A549 (cell line): ENCODE measurements around the gene WNT7A. TPM values are rescaled to one million over a fixed set of nuclear protein-coding genes. Genes with fewer than 3 reads are reported as not detected.

Experiments
- ATAC-seq, 2 experiments: fragments of 200-7000 bp in 1 of 2; fragments of >200 bp in 1 of 2; cut with Nextera tagmentation in 1 of 2; cut with Tn5 transposase in 1 of 2; 3 replicates each; pipeline versions ENCODE4 v1.8.0 to v1.9.1; 2018 to 2020; ENCODE audit warnings: mild to moderate bottlenecking in 1 of 2, moderate library complexity in 1 of 2
- CTCF ChIA-PET: fragments of 300-600 bp; sonication (Branson Sonifier 250); formaldehyde crosslinking; extraction: SDS; loops from one replicate; lab custom pipeline; 2021; ENCODE audit warnings: antibody characterized with exemption, inconsistent platforms; lab: Yijun Ruan, JAX
- POLR2A ChIA-PET: fragments of 350-600 bp; formaldehyde crosslinking; extraction: SDS; loops from one replicate; lab custom pipeline; 2021; ENCODE audit warnings: antibody characterized with exemption, inconsistent platforms; lab: Yijun Ruan, JAX
- DNase-seq, 2 experiments: peaks; one replicate each; pipeline versions ENCODE4 v3.0.0 to v3.0.0-alpha.2; 2011 to 2016; ENCODE audit warnings: low read depth in 1 of 2, low spot score in 1 of 2
- FAIRE-seq: peaks from 2 replicates; lab custom pipeline; 2011; peaks lifted over from hg19 to GRCh38; lab: Jason Lieb, UNC
- H3K27ac ChIP-seq, 2 experiments: fragments of >200 bp; sonication (Bioruptor Twin); formaldehyde crosslinking; 3 replicates each; pipeline ENCODE4 v1.5.1; 2016 to 2017
- H3K4me1 ChIP-seq: fragments of >200 bp; sonication (Bioruptor Twin); formaldehyde crosslinking; 3 replicates; pipeline ENCODE4 v1.6.1; 2016
- H3K4me2 ChIP-seq: fragments of >200 bp; sonication (Bioruptor Twin); formaldehyde crosslinking; 3 replicates; pipeline ENCODE4 v1.6.1; 2016
- H3K4me3 ChIP-seq: fragments of >200 bp; sonication (Bioruptor Twin); formaldehyde crosslinking; 3 replicates; pipeline ENCODE4 v1.5.1; 2016
- H3K9me3 ChIP-seq: fragments of >200 bp; sonication (Bioruptor Twin); formaldehyde crosslinking; 3 replicates; pipeline ENCODE4 v1.6.1; 2016
- CBX8 ChIP-seq: fragments of 200-600 bp; sonication (generic); IDR thresholded peaks from 2 replicates; pipeline ENCODE4 v1.6.1; 2016
- CEBPB ChIP-seq, 2 experiments: fragments of >200 bp in 1 of 2; sonication (Bioruptor Twin) in 1 of 2; formaldehyde crosslinking in 1 of 2; IDR thresholded peaks; 2 replicates each; pipeline ENCODE4 v1.6.1; 2012 to 2016
- EHMT2 ChIP-seq: fragments of 200-600 bp; sonication (generic); IDR thresholded peaks from 2 replicates; pipeline ENCODE4 v1.6.1; 2016; ENCODE audit warnings: antibody characterized with exemption, low read depth, mild to moderate bottlenecking, moderate library complexity
- ESRRA ChIP-seq: fragments of 150-350 bp; IDR thresholded peaks from 2 replicates; pipeline ENCODE4 v1.6.1; 2014; ENCODE audit warnings: mild to moderate bottlenecking, low read length, borderline replicate concordance
- FOSB ChIP-seq: fragments of 250-450 bp; sonication (Bioruptor Pico); IDR thresholded peaks from 2 replicates; pipeline ENCODE4 v1.5.0; 2020; ENCODE audit warnings: mild to moderate bottlenecking, moderate library complexity
- FOSL2 ChIP-seq, 2 experiments: fragments of 450-650 bp in 1 of 2; fragments of >200 bp in 1 of 2; sonication (Bioruptor Twin) in 1 of 2; formaldehyde crosslinking; IDR thresholded peaks; 2 replicates each; pipeline versions ENCODE4 v1.5.0 to v1.6.1; 2016 to 2020; ENCODE audit warnings: mild to moderate bottlenecking in 1 of 2, moderate library complexity in 1 of 2
- FOXS1 ChIP-seq: fragments of 250-450 bp; sonication (Bioruptor Pico); IDR thresholded peaks from 2 replicates; pipeline ENCODE4 v1.5.0; 2020; ENCODE audit warnings: mild to moderate bottlenecking, moderate library complexity
- GATA3 ChIP-seq: IDR thresholded peaks from 2 replicates; pipeline ENCODE4 v1.6.1; 2012; ENCODE audit warnings: borderline replicate concordance
- HOXA7 ChIP-seq: fragments of 250-450 bp; sonication (Bioruptor Pico); IDR thresholded peaks from 2 replicates; pipeline ENCODE4 v1.5.0; 2020; ENCODE audit warnings: mild to moderate bottlenecking, moderate library complexity
- HOXB13 ChIP-seq: fragments of 250-450 bp; sonication (Bioruptor Pico); IDR thresholded peaks from 2 replicates; pipeline ENCODE4 v1.5.0; 2020; ENCODE audit warnings: low read depth, mild to moderate bottlenecking, moderate library complexity
- JUN ChIP-seq, 2 experiments: fragments of >200 bp; sonication (Bioruptor Twin); formaldehyde crosslinking; IDR thresholded peaks; 2 replicates in 1 of 2; 3 replicates in 1 of 2; pipeline ENCODE4 v1.6.1; 2016 to 2017
- KDM1A ChIP-seq: fragments of 200-600 bp; sonication (generic); IDR thresholded peaks from 2 replicates; pipeline ENCODE4 v1.6.1; 2016; ENCODE audit warnings: low read depth, mild to moderate bottlenecking
- MAFK ChIP-seq: fragments of 450-650 bp; IDR thresholded peaks from 2 replicates; pipeline ENCODE4 v1.6.1; 2014; ENCODE audit not compliant: partially characterized antibody
- MYC ChIP-seq: IDR thresholded peaks from 2 replicates; pipeline ENCODE4 v1.6.1; 2012; ENCODE audit warnings: mild to moderate bottlenecking, inconsistent platforms, low read length, improper control_type of control experiment, borderline replicate concordance
- NFE2L2 ChIP-seq: fragments of 150-350 bp; conservative IDR thresholded peaks from 2 replicates; pipeline ENCODE4 v1.6.1; 2014; ENCODE audit warnings: low read length
- NR3C1 ChIP-seq: fragments of >200 bp; sonication (Bioruptor Twin); formaldehyde crosslinking; IDR thresholded peaks from 3 replicates; pipeline ENCODE4 v1.6.1; 2017
- PHF8 ChIP-seq: fragments of 200-600 bp; sonication (generic); IDR thresholded peaks from 2 replicates; pipeline ENCODE4 v1.6.1; 2016; ENCODE audit warnings: low read depth, mild to moderate bottlenecking, antibody characterized with exemption, moderate library complexity, borderline replicate concordance
- POLR2A ChIP-seq: IDR thresholded peaks from 2 replicates; pipeline ENCODE4 v1.6.1; 2012; ENCODE audit warnings: mild to moderate bottlenecking, low read length
- RAD21 ChIP-seq, 2 experiments: fragments of >200 bp in 1 of 2; sonication (Bioruptor Twin) in 1 of 2; formaldehyde crosslinking in 1 of 2; IDR thresholded peaks in 1 of 2; conservative IDR thresholded peaks in 1 of 2; 2 replicates in 1 of 2; 3 replicates in 1 of 2; pipeline ENCODE4 v1.6.1; 2012 to 2018; ENCODE audit warnings: inconsistent platforms in 1 of 2
- RARB ChIP-seq: fragments of 250-450 bp; sonication (Bioruptor Pico); IDR thresholded peaks from 2 replicates; pipeline ENCODE4 v1.8.0; 2021; ENCODE audit warnings: mild to moderate bottlenecking, moderate library complexity
- RCOR1 ChIP-seq: fragments of 150-350 bp; IDR thresholded peaks from 2 replicates; pipeline ENCODE4 v1.6.1; 2014; ENCODE audit warnings: antibody characterized with exemption, low read length, low read depth
- SMC3 ChIP-seq: fragments of >200 bp; sonication (Bioruptor Twin); formaldehyde crosslinking; IDR thresholded peaks from 3 replicates; pipeline ENCODE4 v1.6.1; 2018; ENCODE audit warnings: inconsistent platforms
- TFCP2L1 ChIP-seq: fragments of 250-450 bp; sonication (Bioruptor Pico); IDR thresholded peaks from 2 replicates; pipeline ENCODE4 v1.5.0; 2021; ENCODE audit warnings: mild to moderate bottlenecking
- ZC3H11A ChIP-seq: fragments of 450-650 bp; IDR thresholded peaks from 2 replicates; pipeline ENCODE4 v1.6.1; 2014; ENCODE audit warnings: antibody characterized with exemption, mild to moderate bottlenecking
- ZSCAN20 ChIP-seq: fragments of 250-450 bp; sonication (Bioruptor Pico); IDR thresholded peaks from 2 replicates; pipeline ENCODE4 v1.8.0; 2022; ENCODE audit warnings: mild to moderate bottlenecking, moderate library complexity
- WGBS: methylation state at CpG from one replicate; pipeline ENCODE4 v1.1.6; 2017; ENCODE audit errors: missing lambda C conversion rate; 5-methylcytosine and 5-hydroxymethylcytosine counted together
- polyA plus RNA-seq, 4 experiments: library from polyadenylated mRNA; depleted of rRNA in 3 of 4; stranded (reverse); fragments of >200 nt; fragmentation: RNase III in 1 of 4; extraction: RNeasy Plus Mini Kit Qiagen cat#74134 plus additional on column Dnase treatment in 1 of 4; gene quantifications; 2 replicates in 3 of 4; 3 replicates in 1 of 4; pipeline ENCODE4 v1.2.3, GENCODE V29; 2011 to 2017
- TF ChIP-seq, protein P1 (sequence below): fragments of >200 bp; sonication (Bioruptor Twin); formaldehyde crosslinking; IDR thresholded peaks from 3 replicates; pipeline ENCODE4 v1.5.1; 2016
- TF ChIP-seq, protein P2 (sequence below): fragments of >200 bp; sonication (Bioruptor Twin); formaldehyde crosslinking; IDR thresholded peaks from 3 replicates; pipeline ENCODE4 v1.6.1; 2016
- TF ChIP-seq, protein P3 (sequence below): IDR thresholded peaks from 2 replicates; pipeline ENCODE4 v1.6.1; 2012
- TF ChIP-seq, protein P4 (sequence below): fragments of 200-600 bp; sonication (generic); IDR thresholded peaks from 2 replicates; pipeline ENCODE4 v1.6.1; 2016; ENCODE audit warnings: antibody characterized with exemption, mild to moderate bottlenecking, moderate library complexity

The WNT7A gene
- polyA plus RNA-seq, 2 of the 4 experiments (the other 2 are of a cell fraction), result 0.03 TPM

DNA sequence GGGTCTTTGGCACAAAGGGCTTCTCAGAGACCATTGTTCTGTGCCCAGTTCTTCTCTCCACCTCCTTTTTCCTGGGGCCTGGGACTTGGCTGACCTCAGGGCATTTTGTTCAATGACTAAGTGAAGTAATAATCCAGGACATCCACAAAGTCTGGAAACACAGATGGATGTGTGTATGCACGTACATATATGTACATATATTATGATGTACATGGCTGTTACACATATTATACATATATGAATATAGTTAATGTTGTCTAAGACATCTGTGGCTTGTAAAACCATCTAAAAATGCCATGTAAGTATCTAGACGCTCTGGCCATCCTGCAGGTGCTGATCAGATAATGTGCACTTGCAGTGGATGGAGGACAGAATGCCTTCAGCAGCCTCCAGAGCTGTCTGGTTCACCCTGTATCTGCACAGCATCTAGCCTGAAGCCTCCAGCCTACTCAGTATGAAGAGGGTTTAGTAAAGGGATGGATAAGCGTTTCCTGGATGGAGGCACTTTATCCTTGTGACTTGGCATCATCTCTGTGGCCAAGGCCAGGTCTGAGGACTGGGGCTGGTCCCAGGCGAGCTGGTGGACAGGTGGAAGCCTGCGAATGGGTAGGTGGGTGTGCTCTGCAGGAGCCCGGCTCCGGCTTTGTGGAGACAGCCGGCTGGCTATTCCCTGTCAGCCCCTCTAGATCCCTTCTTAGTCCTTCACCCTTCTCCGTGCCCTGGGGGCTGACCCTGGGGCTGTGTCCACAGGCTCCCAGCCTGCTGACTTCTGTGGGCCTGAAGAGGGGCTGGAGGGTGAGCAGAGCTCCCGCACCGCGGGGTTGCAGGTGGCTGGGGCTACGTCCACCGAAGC is 88.4 kb downstream of the WNT7A start:
- H3K4me1 ChIP-seq, result no peaks in the 10 kb centered on the region
- H3K9me3 ChIP-seq, result no peaks in the 10 kb centered on the region
- 36% methylated on average over 9 of the region's 14 CpGs for WGBS
- no peak overlapping the region for H3K27ac ChIP-seq
- no peak overlapping the region for H3K4me3 ChIP-seq
- DNase-seq (no peak), ATAC-seq (peak in 1 of 2 experiments; percentile 30; a peak in 2 of 6 replicates), FAIRE-seq (no peak)
- TF ChIP-seq SMC3 (no peak), NFE2L2 (no peak), FOXS1 (CRISPR knock-in tag) (no peak), ESRRA (no peak), POLR2A (no peak), TFCP2L1 (CRISPR knock-in tag) (no peak), GATA3 (no peak), RARB (no peak), CEBPB (IDR thresholded peaks at IDR 0.05) (no peak), RCOR1 (no peak), RAD21 (conservative IDR thresholded peaks at IDR 0.05 in 1 of 2, IDR thresholded peaks at IDR 0.05 in 1 of 2) (no peak)
- POLR2A ChIA-PET, result no interaction called here
- CTCF ChIA-PET, result interaction anchor here (1.2 kb wide), 1 partner anchor 13 kb away, joined by 3 read pairs; no protein-coding TSS in a partner anchor
- no peak overlapping the region for H3K4me2 ChIP-seq

DNA sequence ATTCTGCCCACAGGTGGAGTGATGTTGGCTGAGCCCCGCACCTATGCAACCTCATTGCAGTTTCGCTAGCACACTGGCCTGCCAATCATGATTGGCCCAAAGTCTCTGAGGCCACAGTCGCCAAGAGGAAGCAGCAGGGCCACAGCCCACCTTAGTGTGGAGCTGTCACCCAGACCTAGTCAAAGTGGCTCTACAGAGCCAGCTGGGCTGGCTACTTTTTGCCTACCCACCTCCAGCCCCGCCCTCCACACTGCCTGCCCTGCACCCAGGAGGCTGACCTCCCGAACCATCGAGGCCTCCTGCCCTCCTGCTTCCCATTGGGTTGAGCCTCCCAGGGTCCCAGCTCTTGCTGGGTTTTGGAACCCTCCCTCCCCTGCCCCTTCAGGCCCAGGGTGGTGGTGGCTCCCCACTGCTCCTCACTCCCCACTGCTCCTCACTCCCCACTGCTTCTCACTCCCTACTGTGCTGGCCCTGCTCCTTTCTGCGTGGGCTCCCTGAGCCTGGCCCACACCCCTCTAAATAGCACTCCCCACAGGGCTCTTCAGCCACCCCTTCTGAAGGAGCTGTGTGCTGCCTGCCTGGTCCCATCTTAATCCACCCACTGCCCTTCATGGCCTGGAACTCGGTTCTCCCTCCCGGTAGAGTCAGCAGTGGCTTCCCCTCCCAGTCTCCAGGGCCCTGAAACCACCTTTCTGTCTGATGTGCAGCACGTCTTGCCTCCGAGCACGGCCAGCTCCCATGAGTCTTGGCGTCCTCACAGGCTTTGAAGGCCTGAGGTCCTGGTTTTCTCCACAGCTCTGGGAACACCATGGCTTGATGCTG is 89.3 kb downstream of the WNT7A start:
- TF ChIP-seq MAFK (no peak), KDM1A (no peak), HOXB13 (no peak), ZSCAN20 (CRISPR knock-in tag) (no peak), MYC (no peak), ZC3H11A (no peak), EHMT2 (no peak), TFCP2L1 (CRISPR knock-in tag) (no peak), FOSL2 (IDR thresholded peaks at IDR 0.05) (no peak), FOSL2 (CRISPR knock-in tag; IDR thresholded peaks at IDR 0.05) (no peak), CBX8 (no peak), FOSB (CRISPR knock-in tag) (no peak), NR3C1 (no peak), HOXA7 (CRISPR knock-in tag) (no peak), PHF8 (no peak), SMC3 (no peak), JUN (IDR thresholded peaks at IDR 0.05) (no peak)
- TF ChIP-seq, protein P1, sequence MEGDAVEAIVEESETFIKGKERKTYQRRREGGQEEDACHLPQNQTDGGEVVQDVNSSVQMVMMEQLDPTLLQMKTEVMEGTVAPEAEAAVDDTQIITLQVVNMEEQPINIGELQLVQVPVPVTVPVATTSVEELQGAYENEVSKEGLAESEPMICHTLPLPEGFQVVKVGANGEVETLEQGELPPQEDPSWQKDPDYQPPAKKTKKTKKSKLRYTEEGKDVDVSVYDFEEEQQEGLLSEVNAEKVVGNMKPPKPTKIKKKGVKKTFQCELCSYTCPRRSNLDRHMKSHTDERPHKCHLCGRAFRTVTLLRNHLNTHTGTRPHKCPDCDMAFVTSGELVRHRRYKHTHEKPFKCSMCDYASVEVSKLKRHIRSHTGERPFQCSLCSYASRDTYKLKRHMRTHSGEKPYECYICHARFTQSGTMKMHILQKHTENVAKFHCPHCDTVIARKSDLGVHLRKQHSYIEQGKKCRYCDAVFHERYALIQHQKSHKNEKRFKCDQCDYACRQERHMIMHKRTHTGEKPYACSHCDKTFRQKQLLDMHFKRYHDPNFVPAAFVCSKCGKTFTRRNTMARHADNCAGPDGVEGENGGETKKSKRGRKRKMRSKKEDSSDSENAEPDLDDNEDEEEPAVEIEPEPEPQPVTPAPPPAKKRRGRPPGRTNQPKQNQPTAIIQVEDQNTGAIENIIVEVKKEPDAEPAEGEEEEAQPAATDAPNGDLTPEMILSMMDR, result no peak
- TF ChIP-seq, protein P2, sequence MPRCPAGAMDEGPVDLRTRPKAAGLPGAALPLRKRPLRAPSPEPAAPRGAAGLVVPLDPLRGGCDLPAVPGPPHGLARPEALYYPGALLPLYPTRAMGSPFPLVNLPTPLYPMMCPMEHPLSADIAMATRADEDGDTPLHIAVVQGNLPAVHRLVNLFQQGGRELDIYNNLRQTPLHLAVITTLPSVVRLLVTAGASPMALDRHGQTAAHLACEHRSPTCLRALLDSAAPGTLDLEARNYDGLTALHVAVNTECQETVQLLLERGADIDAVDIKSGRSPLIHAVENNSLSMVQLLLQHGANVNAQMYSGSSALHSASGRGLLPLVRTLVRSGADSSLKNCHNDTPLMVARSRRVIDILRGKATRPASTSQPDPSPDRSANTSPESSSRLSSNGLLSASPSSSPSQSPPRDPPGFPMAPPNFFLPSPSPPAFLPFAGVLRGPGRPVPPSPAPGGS, result no peak
- TF ChIP-seq, protein P3, sequence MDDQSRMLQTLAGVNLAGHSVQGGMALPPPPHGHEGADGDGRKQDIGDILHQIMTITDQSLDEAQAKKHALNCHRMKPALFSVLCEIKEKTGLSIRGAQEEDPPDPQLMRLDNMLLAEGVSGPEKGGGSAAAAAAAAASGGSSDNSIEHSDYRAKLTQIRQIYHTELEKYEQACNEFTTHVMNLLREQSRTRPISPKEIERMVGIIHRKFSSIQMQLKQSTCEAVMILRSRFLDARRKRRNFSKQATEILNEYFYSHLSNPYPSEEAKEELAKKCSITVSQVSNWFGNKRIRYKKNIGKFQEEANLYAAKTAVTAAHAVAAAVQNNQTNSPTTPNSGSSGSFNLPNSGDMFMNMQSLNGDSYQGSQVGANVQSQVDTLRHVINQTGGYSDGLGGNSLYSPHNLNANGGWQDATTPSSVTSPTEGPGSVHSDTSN, result no peak
- TF ChIP-seq, protein P4, sequence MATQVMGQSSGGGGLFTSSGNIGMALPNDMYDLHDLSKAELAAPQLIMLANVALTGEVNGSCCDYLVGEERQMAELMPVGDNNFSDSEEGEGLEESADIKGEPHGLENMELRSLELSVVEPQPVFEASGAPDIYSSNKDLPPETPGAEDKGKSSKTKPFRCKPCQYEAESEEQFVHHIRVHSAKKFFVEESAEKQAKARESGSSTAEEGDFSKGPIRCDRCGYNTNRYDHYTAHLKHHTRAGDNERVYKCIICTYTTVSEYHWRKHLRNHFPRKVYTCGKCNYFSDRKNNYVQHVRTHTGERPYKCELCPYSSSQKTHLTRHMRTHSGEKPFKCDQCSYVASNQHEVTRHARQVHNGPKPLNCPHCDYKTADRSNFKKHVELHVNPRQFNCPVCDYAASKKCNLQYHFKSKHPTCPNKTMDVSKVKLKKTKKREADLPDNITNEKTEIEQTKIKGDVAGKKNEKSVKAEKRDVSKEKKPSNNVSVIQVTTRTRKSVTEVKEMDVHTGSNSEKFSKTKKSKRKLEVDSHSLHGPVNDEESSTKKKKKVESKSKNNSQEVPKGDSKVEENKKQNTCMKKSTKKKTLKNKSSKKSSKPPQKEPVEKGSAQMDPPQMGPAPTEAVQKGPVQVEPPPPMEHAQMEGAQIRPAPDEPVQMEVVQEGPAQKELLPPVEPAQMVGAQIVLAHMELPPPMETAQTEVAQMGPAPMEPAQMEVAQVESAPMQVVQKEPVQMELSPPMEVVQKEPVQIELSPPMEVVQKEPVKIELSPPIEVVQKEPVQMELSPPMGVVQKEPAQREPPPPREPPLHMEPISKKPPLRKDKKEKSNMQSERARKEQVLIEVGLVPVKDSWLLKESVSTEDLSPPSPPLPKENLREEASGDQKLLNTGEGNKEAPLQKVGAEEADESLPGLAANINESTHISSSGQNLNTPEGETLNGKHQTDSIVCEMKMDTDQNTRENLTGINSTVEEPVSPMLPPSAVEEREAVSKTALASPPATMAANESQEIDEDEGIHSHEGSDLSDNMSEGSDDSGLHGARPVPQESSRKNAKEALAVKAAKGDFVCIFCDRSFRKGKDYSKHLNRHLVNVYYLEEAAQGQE, result no peak
- ChIA-PET POLR2A (no interaction called here), CTCF (interaction anchor here (1.2 kb wide), 1 partner anchor 13 kb away, joined by 3 read pairs; no protein-coding TSS in a partner anchor)
- WGBS, result 36% methylated on average over 10 of the region's 13 CpGs
- no peak for FAIRE-seq
- DNase-seq, result no peak
- H3K4me2 ChIP-seq, result no peak overlapping the region
- ATAC-seq, result no peak
- no peak overlapping the region for H3K27ac ChIP-seq
- H3K4me1 ChIP-seq, result no peaks in the 10 kb centered on the region
- H3K4me3 ChIP-seq, result no peak overlapping the region
- no peaks in the 10 kb centered on the region for H3K9me3 ChIP-seq
